MM.1S (cell line): ENCODE measurements around the gene KLC1.

Experiments used
- EZH2 ChIP-seq: fragments of 300-600 bp; sonication (generic); optimal IDR thresholded peaks from 2 replicates; pipeline ENCODE3; 2017; ENCODE audit warnings: low read depth, mild to moderate bottlenecking, antibody characterized with exemption, low read length, mixed read lengths
- TF ChIP-seq, protein P1 (sequence below): fragments of 300-600 bp; sonication (generic); IDR thresholded peaks from 2 replicates; pipeline ENCODE4 v1.5.1; 2016; ENCODE audit warnings: antibody characterized with exemption, low read length, mixed read lengths

GRCh38 chr14:103705504-103706284 is 76.7 kb downstream of the KLC1 start:
- TF ChIP-seq, protein P1, sequence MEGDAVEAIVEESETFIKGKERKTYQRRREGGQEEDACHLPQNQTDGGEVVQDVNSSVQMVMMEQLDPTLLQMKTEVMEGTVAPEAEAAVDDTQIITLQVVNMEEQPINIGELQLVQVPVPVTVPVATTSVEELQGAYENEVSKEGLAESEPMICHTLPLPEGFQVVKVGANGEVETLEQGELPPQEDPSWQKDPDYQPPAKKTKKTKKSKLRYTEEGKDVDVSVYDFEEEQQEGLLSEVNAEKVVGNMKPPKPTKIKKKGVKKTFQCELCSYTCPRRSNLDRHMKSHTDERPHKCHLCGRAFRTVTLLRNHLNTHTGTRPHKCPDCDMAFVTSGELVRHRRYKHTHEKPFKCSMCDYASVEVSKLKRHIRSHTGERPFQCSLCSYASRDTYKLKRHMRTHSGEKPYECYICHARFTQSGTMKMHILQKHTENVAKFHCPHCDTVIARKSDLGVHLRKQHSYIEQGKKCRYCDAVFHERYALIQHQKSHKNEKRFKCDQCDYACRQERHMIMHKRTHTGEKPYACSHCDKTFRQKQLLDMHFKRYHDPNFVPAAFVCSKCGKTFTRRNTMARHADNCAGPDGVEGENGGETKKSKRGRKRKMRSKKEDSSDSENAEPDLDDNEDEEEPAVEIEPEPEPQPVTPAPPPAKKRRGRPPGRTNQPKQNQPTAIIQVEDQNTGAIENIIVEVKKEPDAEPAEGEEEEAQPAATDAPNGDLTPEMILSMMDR = no peak
- no peak for TF ChIP-seq EZH2
